HUDEP-2 (cell line): ENCODE measurements around the gene PPARA.
"Not testable (repeated sequence)": the region's sequence is repeated elsewhere in the genome, so short reads cannot be mapped to it uniquely, and the experiment has no call there.

ENCODE experiments used
- DNase-seq, 76 experiments: peaks; one replicate each; lab custom pipeline; 2025; ENCODE audit not compliant: unreplicated experiment in 76 of 76; lab: John Stamatoyannopoulos, UW

PPARA gene

GRCh38 chr22:46198806-46199205 lies 48.5 kb downstream of the PPARA start:
- DNase-seq: not testable (repeated sequence)

- no peak for DNase-seq
These were observed 50.9 kb downstream of the PPARA start for GRCh38 chr22:46201059-46201757.

- no peak for DNase-seq
These were observed 52.7 kb downstream of the PPARA start for GRCh38 chr22:46202897-46203600.

- no peak for DNase-seq
These were observed 53.3 kb downstream of the PPARA start for GRCh38 chr22:46203601-46203980.

- DNase-seq: no peak
These were observed 58.9 kb downstream of the PPARA start for GRCh38 chr22:46209262-46209661.

- no peak for DNase-seq
These were observed 61.9 kb downstream of the PPARA start for GRCh38 chr22:46212195-46212594.

GRCh38 chr22:46213052-46213451 lies 62.7 kb downstream of the PPARA start:
- no peak for DNase-seq

- no peak for DNase-seq
These were observed 63.8 kb downstream of the PPARA start for GRCh38 chr22:46214149-46214548.

- DNase-seq: no peak
These were observed 64.3 kb downstream of the PPARA start for GRCh38 chr22:46214616-46215015.

- DNase-seq: no peak
These were observed 69.3 kb downstream of the PPARA start for GRCh38 chr22:46219636-46220035.

GRCh38 chr22:46220921-46221320 lies 70.6 kb downstream of the PPARA start:
- DNase-seq: no peak

GRCh38 chr22:46224044-46224897 lies 73.9 kb downstream of the PPARA start:
- DNase-seq: no peak

- DNase-seq: no peak
These were observed 74.6 kb downstream of the PPARA start for GRCh38 chr22:46224898-46225290.

- no peak for DNase-seq
These were observed 75.3 kb downstream of the PPARA start for GRCh38 chr22:46225631-46226030.

GRCh38 chr22:46226577-46226976 lies 76.3 kb downstream of the PPARA start:
- DNase-seq: no peak

GRCh38 chr22:46229701-46230100 lies 79.4 kb downstream of the PPARA start:
- DNase-seq: no peak

GRCh38 chr22:46230262-46230901 lies 80.1 kb downstream of the PPARA start:
- no peak for DNase-seq

GRCh38 chr22:46233231-46233630 lies 82.9 kb downstream of the PPARA start:
- DNase-seq: peak in 52 of 76 experiments; percentile 5 to 62 (median 36)

GRCh38 chr22:46234969-46235368 lies 84.6 kb downstream of the PPARA start:
- peak in 72 of 76 experiments; percentile 25 to 85 (median 60) for DNase-seq

GRCh38 chr22:46237453-46238124 lies 87.3 kb downstream of the PPARA start:
- DNase-seq: no peak
